HG03457 (cell line): ENCODE results near the gene MAP3K4.

Experiments
- ATAC-seq: cut with Tn5 transposase; IDR thresholded peaks from one replicate; pipeline ENCODE4 v1.9.1; 2021; ENCODE audit warnings: moderate number of reproducible peaks; ENCODE audit not compliant: unreplicated experiment

MAP3K4 gene

DNA sequence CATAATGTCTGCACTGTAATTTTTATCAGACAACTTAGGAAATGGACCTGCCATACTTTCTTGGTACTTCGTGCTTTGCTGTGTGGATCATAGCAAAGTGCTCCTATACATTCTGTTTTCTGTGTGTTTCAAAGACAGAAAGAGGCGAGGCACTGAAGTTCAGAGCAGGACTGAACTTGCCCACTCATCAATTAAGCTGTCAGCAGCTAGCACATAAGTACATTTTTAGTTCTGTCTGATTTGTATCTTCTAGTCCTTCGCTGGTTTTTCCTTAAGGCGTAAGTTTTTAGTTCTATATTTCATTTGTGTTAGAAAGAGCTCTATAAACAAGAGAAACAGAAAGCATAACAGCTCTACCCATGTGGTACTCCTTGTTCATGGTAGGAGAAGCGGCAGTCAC lies 42.1 kb downstream of the MAP3K4 start:
- no peak for ATAC-seq

DNA sequence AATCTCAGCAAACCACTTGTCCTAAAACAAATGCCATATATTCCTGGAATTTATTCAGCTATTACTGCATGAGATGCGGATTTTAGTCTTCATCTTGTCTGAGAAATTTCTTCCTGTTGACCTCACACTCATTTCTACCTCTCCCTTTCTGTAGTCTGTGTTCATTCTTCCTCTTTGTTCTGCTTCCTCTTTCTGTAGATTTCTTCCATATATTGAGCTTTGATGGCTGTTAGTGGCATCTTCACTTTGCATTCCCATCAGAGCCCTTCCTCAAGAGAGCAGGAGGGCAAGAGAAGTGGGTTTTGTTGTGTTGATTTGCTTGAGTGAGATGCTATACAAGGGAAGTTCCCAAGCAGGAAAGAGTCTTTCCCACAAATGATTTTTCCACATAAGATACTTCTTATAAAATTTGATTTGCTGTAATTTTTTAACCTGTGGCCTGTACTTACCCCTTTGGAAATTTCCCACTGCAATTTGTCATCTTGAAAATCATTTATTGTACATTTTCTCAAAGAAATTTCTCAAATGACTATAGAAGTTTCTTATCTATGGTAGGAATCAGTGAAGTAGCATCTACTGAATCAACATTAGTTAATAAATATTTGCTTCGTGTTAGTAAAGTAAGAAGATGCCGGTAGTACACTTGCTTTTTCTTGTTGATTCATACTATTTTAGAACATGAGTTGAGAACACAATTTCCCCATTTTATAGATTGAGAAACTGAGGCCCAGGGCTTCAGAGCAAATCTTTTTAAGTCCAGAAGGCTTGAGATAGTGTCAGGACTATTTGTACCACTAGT lies 43.8 kb downstream of the MAP3K4 start:
- peak; percentile 30 for ATAC-seq

DNA sequence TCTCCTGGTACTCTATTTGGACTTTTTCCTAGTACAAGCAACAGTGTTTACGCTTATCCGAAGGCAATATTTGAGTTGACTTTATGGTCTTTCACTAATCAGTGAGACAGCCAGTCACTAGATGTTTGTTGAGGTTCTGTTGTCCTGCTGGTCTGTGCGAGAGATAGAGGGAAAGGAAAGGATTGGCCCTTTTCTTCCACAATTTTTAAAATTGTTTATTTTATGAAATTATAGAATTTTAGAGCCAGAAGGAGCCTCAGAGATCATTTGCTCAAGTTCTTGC lies 44.4 kb downstream of the MAP3K4 start:
- no peak for ATAC-seq

DNA sequence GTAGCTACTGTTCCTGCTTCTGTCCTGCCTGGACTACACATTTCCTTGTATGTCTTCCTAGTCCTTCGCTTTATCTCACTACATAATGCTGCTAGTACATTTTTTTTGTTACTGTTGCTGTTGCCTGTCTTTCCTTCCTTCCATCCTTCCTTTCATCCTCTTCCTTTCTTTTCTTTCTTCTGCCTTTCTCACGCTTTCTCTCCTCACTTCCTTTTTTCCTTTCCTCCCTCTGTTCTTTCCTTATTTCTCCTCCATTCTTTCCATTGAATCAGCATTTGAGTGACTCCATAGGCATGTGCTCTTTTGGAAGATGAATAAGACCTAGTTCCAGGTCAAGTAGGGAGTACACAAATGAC lies 46.3 kb downstream of the MAP3K4 start:
- no peak for ATAC-seq

DNA sequence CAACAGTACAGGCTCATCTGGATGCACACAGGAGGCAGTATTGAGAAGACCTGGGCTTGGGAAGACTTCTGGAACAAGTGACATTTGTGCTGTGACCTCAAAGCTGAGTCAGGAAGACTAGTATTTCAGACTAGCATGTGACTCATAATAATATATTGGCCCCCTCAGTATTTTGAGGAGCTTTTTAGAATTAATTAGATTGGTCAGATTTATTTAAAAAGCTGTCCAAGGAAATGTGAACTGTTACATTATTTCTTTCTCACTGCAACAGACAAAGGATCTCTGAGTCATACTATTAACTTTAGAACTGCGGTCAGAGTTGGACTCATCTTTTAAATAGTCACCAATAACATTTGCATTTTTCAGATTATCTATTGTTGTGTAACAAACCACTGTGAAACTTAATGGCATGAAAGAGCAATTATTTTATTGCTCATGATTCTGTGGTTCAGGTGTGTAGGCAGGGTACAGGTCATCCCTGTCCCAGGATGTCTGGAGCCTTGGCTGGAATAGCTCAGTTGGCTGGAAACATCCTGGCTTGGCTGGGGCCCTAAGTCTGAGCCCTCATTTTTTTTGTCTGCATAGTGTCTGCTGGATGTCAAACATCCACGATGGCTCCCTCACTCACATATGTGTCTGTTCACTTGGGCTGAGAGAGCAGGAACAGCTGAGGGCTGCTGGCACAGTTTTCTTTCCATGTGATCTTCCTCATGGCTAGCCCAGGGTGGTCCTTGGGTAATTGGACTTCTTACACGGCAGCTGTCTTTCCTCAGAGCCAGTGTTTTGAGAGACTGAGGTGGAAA lies 46.9 kb downstream of the MAP3K4 start:
- peak; percentile 78 for ATAC-seq

DNA sequence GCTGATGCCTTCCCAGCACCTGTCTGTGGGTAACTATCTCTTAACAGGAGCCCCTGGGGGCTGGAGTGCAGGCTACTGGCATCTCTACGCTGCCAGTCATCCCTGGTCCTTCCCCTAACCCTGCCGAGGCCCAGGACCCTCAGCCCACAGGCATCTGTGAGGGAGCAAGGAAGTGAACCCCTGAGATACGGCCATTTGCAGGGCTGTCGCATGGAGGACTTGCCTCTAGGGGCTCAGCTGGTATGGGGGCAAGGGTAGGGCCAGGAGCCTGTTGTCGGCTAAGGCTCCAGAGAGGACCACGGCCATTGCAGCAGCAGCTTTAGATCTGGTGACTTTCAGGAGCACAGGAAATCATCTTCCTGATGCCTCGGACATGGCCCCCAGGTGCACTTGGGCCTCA lies 49.7 kb downstream of the MAP3K4 start:
- no peak for ATAC-seq

DNA sequence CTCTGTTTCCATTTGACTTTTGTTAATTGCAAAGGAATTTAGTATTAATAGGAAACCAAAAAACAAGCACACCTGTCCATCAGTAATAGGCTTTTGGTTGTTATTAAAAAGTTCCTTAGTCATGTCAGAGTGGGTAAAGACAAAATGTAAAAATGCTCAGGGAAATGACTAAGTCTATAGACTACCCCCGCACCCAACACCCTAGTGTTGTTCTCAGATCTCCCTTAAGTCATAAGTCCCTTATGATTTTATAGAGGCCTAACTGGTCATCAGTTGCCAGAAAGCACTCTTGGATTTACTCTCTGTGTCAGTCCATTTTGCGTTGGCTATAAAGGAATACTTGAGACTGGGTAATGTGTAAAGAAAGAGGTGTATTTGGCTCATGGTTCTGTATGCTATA lies 52.8 kb downstream of the MAP3K4 start:
- ATAC-seq = no peak

DNA sequence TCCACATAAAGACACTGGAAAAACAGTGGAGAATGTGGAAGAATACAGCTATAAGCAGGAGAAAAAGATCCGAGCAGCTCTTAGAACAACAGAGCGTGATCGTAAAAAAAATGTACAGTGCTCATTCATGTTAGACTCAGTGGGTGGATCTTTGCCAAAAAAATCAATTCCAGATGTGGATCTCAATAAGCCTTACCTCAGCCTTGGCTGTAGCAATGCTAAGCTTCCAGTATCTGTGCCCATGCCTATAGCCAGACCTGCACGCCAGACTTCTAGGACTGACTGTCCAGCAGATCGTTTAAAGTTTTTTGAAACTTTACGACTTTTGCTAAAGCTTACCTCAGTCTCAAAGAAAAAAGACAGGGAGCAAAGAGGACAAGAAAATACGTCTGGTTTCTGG lies 57.1 kb downstream of the MAP3K4 start:
- ATAC-seq = no peak

DNA sequence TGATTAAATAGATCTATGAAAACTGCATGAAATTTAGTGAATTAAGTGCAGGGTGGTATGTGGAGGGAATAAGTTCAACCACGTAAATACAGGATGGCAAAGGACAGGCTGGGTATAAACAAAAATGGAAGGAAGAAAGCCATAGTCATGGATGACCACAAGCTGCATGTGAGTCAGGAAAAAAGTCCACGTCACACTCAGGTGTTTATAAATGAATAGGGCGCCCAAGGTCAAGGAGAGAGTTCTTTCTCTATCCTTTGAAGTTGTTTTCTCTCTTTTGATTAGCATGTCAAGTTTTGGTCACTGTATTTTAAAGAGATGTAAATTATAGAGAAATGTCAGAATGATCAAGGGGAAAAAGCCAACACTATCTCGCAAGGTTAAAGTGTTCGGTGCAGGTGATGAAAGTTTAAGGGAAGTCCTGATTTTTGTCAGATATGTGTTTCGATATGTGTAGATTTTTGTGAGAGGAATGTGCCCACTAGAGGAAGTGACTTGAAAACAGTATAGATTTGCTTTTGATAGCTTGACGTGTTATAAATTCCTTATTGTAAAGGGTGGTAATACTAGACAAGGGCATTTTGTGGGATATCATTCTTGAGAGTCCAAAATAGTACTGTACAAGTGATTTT lies 58.7 kb downstream of the MAP3K4 start:
- no peak for ATAC-seq

DNA sequence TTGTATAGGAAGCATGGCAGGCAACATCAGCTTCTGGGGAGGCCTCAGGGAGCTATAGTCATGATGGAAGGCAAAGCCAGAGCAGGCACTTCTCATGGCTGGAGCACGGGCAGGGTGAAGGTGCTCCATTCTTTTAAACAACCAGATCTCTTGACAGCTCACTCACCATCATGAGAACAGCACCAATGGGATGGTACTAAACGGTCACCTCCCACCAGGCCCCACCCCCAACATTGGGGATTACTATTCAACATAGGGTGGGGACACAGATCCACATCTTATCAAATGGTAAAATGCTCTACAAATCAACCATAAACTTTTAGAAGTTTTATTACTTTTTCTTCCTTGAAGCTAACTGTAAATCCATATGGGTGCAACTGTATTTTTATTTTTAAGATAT lies 61.5 kb downstream of the MAP3K4 start:
- ATAC-seq = no peak

DNA sequence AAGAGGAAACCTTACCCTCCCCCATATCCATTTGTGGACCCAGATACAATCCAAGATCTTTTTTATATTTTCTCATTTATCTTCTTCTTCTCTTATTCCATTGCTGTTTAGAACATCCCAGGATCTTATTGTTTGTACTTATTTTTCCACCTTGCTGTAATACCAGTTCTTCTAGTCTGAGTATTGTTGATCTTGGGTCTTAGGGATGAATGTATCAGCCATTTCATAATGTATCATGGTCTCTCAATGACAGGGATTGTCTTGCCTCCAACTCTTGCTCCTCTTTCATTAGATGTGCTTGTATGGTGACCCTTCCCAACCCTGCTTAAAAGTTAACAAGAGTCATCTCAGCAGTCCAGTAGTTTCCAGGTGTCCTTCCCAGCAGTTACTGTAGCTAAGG lies 63.3 kb downstream of the MAP3K4 start:
- ATAC-seq = no peak

DNA sequence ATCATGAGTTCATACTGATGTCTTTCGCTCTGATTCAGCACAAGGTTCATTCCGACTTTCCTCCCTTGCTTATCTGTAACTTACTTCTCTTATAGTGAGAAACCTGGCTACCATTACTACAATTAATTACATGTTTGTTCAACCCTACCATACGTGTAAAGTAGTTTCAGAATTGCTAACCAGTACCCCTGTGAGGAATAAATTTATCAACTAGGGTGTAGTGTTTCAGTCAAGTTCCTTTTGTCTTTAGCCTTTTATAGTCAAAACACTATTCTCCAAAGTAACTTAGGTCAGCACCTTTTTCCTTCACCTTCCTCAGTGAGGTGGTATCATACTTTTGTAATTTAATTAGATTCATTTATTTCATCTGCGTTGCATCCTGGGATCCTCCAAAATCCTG lies 64.9 kb downstream of the MAP3K4 start:
- ATAC-seq = no peak

DNA sequence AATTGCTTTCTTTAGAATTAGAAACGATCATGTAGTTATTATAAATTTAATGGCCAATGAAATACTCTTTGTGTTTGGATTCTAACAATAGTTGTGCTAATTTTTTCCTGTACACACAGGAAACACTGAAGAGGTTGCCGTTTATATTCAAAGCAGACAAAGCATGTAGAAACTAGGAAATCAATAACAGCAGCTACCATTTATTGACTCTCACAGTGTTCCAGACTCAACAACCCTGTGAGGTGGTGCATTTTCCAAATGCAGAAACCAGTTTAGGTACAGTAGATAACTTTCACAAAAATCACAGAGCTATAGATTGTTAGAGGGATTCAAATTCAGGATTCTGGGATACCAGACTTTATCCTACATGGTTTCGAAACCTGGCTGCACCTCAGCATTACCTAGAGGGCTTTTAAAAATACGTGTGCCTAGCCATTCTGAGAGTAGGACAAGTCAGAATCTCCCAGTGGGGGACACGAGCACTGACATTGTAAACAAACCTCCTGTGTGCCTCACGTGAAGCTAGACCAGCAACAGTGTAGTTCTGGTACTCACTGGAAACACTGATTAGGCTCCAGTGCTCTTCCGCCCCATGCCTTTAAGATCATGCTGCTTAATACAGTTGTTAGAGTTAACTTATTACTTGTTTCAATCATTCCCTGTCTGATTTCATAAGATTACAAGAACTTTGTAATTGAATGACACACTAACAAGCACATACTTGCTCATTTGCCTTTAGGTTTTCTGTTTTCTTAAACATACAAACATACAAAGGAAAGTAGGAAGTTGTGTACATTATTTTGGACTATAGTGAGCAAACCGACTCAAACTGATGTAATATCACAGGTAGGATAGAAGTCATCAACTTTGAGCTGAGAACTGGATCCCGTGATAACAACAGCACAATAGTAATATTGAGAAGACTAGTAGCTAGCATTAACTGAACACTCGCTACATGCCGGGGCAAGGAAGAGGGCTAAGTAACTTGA lies 65.8 kb downstream of the MAP3K4 start:
- no peak for ATAC-seq

DNA sequence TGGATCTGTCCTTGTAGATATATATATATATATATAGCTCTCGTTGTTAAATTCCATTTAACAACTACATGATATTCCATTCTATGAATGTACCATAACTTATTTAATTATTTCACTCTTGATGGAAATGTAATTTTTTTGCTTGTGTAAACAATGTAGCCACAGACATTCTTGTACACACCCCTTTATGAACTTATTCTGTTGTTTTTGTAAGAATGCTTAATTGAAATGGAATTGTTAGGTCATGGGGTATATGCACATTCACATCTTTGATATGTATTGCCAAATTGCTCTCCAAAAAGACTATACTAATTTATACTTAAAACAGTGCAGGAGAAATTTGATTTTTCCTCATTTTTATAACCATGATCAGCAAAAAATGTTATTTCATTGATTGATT lies 67.2 kb downstream of the MAP3K4 start:
- no peak for ATAC-seq

DNA sequence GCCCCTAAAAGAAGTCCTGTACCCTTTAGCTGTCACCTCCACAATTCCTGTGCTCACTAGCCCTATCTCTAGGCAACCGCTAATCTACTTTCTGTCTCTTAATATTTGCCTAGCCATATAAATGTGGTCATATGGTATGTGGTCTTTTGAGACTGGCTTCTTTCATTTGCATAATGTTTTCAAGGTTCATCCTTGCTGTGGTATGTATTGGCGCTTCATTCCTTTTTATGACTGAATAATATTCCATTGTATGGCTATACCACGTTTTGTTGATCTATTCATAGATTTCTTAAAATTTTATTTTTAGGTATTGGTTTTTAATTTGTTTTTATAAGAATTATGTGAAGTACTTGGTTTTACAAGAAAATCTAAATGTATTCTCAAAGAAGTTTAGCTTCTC lies 70.0 kb downstream of the MAP3K4 start:
- ATAC-seq = no peak

DNA sequence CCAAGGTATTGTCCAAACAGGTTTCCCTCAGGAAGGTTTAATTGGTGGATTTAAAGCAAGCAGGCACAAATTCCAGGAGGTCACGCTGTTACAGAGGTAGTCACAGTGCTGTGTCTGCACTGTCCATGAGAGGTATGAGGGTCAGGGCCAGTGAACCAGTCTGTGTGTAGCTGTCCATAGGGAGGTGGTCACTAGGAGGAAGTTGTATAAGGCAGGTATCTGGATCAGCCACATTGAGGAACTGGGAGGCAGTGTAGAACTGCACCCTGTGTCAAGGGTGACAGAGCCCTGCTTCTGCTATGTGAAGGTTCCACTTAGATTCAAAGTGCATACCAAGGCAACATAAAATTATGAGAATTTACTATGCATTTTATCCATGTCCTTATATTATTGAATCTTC lies 73.3 kb downstream of the MAP3K4 start:
- no peak for ATAC-seq

DNA sequence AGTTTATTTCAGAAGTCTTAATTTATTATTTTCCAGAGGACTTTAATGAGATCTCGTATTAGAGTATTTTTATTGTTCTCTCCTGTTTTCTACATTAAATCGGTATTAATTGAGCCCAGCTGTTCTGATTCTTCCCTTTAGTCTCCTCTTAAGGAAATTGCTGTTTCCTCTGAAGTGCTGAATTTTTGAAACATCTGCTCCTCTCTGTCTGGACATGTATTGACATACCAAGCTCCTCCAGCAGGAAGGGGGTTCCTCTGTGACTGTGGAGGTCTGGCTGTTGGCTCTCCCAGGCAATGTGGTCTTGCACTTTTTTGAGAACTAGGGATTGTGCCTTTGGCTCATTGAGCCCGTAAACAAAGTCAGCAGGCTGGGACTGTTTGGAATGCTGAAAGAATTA lies 74.9 kb downstream of the MAP3K4 start:
- no peak for ATAC-seq

DNA sequence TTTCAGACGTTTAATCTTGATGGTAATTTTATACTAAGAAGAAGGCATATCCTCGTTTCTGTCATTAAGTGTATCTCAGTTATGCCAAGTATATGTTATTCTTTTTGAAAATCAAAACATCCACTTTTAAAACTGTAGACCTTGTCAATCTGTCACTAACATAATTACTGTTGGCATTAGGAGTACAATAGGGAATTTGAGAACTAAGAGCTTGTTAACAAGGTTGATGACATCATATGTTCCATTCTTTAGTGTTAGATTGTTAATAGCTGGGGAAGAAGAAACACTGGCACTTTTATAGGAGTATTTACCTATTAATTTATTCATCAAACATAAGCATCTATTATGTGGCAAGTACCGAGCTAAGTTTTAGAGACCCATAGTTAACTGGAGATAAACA lies 76.2 kb downstream of the MAP3K4 start:
- no peak for ATAC-seq

DNA sequence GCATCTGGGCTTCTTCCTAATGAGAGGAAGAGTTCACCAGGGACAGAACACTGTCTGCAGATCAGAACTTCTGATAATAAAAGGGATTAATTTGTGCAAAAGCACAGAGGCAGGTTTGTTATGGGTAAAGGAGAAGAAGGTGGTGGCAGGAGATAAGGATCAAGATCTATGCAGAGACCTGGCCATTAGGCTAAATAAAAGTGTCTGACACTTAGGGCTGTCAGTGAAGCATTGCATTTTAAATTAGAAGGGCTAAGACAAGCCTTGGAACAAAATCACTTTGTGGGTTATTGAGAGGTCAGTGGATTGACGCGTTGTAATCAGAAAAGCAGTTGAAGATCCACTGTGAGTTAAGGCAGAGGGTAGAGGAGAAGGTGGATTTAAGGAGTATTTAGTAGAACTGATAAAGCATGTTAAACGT lies 76.8 kb downstream of the MAP3K4 start:
- no peak for ATAC-seq

DNA sequence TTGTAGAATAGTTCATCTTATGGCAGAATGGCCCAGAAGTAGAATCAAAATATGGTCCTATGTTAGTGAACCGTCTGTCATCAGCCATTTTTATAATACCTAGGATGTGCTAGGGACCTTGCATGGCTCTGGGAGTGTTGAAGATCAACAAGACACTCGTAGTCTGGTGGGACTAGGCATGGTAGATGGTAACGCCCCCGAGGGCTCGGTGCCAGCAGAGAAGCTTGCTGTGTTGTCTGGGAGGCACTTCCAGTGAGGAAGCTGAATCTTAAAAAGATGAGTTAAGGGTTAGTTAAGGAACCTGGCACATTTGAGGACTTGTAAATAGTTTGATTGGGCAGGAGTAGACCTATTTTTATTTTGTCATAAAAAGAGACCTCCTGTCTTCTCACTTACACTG lies 82.4 kb downstream of the MAP3K4 start:
- no peak for ATAC-seq

DNA sequence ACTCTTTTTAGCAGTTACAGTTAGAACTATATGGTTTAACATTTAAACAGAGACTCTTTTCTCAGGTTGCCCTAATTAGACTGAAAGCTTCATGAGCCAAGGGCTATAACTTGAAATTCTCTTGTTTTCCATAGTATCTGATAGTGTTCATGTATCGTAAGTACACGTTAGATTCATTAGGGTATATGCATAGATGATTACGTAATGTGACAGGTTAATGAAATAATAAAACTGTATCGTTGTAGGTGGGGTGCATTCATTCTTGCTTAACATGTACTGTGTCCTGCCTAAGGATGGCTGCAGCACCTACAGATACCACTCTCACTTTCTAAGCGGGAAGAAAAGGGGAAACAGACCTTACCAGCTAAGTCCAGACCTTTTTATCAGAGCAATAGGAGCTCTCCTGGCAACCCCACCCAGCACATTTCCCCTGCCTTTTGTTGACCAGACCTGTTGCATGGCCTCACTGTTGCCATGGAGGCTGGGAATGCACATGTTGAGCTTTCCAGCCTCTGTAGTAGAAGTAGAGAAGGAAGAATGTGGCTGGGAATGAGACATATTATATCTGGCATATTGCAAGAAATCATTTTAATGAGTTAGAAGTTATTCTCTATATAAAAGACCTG lies 83.0 kb downstream of the MAP3K4 start:
- no peak for ATAC-seq
